Activated naive CD8-positive, alpha-beta T cell treated with anti-CD3 and anti-CD28 coated beads, Interleukin-2, amount 50 U/mL, for 24 hours (primary cell): Measurements from ENCODE around the gene NACC2.

Experiments
- ATAC-seq: fragments of 150-1000 bp; cut with Tn5 transposase; one replicate; pipeline ENCODE4 v1.10.0; 2021
- DNase-seq: peaks from one replicate; pipeline ENCODE4 v3.0.0; 2021
- H3K27ac Mint-ChIP-seq: one replicate; pipeline ENCODE4 v1.8.0; 2021; ENCODE audit warnings: mild to moderate bottlenecking, mixed read lengths
- H3K27me3 Mint-ChIP-seq: one replicate; pipeline ENCODE4 v1.8.0; 2021; ENCODE audit warnings: mixed read lengths
- H3K36me3 Mint-ChIP-seq: one replicate; pipeline ENCODE4 v1.8.0; 2021; ENCODE audit warnings: low read depth, mixed read lengths
- H3K4me1 Mint-ChIP-seq: one replicate; pipeline ENCODE4 v1.8.0; 2021; ENCODE audit warnings: mixed read lengths
- H3K4me3 Mint-ChIP-seq: one replicate; pipeline ENCODE4 v1.8.0; 2021; ENCODE audit warnings: mild to moderate bottlenecking, moderate library complexity, mixed read lengths
- H3K9me3 Mint-ChIP-seq: one replicate; pipeline ENCODE4 v1.8.0; 2021; ENCODE audit warnings: mixed read lengths

NACC2 gene

DNA sequence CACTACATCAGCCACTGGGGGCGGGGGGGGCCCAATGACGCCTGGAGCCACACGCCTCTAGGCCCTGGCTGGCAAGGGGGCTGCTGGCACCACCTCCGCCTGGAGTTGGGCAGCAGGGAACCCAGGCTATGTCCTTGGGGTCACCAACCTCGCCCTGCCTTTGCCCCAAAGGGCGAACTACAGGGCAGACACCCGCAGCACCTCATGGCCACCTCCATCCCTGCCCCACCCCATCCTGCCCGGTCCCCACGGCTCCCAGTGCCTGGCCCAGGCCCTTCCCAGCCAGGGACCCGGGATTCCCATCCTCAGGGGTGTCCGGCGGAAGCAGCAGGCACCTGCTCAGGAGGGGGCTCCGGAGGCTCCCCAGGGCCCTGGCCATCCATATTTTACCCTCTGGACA lies 37.0 kb downstream of the NACC2 start:
- DNase-seq (no peak), ATAC-seq (no peak)
- Mint-ChIP-seq H3K4me3 (no peak overlapping the region), H3K27me3 (no peaks in the 10 kb centered on the region), H3K9me3 (no peaks in the 10 kb centered on the region), H3K36me3 (no peaks in the 10 kb centered on the region), H3K27ac (no peak overlapping the region), H3K4me1 (peaks cover 18% of the 10 kb centered on the region)

DNA sequence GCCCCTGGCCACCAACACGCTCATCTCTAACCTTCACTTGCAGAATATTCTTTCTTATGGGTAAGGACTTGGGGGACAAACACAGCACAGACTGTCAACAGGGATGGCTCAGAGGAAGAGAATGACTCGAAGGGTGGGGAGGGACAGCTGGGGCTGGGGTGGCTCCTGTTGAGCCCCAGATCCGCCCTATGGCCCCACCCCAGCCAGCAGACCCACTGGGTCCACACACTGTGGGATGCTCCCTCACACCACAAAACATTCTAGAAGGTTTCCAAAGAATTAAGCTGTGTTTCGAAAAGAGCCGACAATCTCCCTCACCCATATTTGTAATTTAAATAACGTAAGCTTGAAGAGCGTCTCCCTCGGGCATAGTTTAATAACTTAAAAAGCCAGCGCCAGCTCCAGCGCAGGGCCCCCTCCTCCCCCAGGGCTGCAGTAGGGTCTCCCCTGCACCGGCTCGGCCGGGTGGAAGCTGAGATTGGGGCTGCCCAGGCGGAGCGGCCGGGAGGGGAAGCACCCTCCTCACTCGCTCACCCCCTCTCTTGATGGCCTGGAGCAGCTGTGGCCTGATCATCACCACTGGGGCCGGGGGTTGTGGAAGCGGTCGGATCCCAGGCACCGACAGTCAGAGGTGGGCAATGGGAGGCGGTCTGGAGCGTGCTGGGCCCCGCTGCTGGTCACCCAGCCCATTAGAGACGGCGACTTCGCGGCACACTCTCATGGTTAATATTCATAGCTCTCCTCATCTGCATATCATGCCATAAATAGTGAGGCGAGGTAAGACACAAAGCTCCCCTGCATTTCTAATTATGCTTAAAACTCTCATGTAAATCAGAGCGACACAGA lies 37.6 kb downstream of the NACC2 start:
- peaks cover 20% of the 10 kb centered on the region for H3K4me1 Mint-ChIP-seq
- no peak overlapping the region for H3K4me3 Mint-ChIP-seq
- ATAC-seq: no peak
- DNase-seq: no peak
- H3K27ac Mint-ChIP-seq: no peak overlapping the region
- no peaks in the 10 kb centered on the region for H3K27me3 Mint-ChIP-seq
- no peaks in the 10 kb centered on the region for H3K36me3 Mint-ChIP-seq
- no peaks in the 10 kb centered on the region for H3K9me3 Mint-ChIP-seq

DNA sequence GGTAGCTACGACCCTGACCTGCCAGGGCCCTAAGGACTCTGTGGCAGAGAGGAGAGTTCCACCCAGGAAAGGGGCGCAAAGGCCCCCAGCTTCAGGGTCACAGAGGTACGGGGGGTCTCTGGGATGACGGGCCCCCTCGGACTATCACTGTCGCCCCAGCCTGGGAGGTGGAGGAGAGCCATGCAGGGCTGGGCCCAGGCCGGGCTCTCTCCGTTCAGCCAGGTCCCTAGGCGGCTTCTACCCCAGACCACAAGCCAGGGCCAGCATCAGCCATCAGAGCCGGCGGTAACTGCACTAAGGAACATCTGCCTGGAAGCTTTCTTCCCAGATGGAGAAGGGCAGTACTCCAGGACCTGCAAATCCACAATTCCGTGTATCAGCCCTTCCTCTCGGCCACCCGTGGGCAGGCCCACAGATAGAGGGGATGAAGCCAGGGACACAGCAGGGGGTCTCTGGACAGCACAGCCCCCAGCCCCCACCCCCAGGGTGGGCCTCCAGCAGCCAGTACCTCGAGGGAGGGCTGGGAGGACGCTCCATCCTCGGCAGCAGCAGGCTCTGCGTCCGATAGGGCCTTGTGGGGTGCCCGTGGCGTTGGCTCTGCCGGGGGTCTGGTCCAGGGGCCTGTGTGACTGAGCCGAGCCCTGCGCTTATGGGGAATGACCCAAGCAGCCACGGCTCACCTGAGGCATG lies 38.4 kb downstream of the NACC2 start:
- no peak for DNase-seq
- no peaks in the 10 kb centered on the region for H3K9me3 Mint-ChIP-seq
- H3K4me1 Mint-ChIP-seq: peaks cover 23% of the 10 kb centered on the region
- no peak overlapping the region for H3K4me3 Mint-ChIP-seq
- ATAC-seq: no peak
- H3K27me3 Mint-ChIP-seq: peaks cover 3% of the 10 kb centered on the region
- H3K27ac Mint-ChIP-seq: no peak overlapping the region
- no peaks in the 10 kb centered on the region for H3K36me3 Mint-ChIP-seq

DNA sequence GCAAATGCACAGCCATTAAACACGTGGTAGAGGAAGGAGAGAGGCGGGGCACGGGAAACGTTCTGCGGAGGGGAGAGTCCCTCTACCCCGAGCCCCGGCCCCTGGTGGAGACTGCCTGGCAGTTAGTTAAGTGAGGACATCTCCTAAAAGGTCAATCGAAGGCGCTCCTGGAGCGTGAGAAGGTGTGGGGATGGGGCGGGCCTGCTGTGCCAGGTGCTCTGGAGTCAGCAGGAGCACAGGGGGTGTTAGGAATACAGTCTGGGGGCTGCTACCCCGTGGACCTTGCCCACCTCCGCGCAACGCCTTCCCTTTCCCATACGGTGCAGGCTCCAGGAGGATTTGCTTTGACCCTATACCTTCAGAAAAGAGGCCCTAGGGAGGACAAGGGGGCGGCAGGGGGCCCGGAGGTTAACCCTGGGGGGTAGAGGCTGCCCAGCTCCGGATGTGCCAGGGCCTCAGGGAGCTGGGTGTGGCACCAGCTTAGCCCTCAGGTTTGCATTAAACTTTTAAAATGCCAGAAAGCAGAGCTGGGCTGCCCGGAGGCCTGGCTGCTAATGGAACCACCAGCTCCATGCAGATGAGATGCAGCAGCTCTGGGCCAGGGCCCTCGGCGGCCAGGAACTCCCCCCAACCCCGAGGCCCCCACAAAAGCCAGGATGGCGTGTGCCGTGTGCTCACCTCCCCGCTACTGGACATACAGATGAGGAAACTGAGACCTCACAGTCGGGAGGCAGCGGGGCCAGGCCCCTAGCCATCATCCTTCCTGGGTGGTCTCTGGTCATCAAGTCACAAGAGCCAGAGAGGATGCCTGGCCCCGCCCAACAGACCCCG lies 39.2 kb downstream of the NACC2 start:
- Mint-ChIP-seq H3K27me3 (peaks cover 3% of the 10 kb centered on the region), H3K27ac (no peak overlapping the region), H3K9me3 (no peaks in the 10 kb centered on the region), H3K36me3 (no peaks in the 10 kb centered on the region), H3K4me1 (peaks cover 23% of the 10 kb centered on the region), H3K4me3 (no peak overlapping the region)
- ATAC-seq: peak; percentile 20
- peak; percentile 35 for DNase-seq

DNA sequence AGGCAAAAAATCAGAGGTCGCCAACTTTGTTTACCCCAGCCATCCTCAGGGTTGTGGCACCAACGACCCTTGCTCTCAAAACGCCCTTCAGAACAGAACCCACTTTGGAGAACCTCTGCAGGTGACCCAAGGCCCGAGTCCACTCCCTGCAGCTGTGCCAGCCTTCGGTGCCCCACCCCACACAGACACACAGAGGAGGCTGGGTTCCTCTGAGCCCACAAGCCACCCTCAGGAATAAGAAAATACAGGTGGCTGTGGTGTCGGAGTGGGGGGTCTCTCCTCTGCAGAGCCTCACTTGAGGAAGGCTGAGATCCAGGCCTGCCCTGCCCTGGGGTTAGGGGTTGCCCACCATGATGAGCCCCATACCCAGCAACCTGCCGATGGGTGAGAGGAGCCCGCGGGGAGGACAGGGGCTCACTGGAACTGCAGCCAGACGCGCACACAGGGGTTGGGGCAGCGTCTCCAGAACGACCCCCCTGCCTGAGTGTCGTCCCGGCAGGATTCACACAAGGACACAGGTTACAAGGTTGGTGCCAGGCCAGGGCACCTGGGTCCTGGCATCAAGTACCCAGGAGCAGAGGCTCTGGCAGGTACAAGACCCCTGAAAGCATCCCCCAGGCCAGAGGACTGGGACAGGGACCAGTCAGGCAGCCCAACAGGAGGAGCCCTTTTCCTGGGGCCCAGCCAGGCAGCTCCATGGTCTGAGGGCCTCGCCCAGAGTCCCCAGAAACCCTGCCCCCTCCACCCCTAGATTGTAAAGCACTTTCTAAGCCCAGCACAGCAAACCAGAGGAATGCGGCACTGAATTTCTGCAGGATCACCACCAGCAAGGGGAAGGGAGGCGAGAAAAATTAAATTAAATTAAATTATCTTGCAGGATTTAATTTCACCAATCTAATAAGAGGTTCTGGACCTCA lies 40.0 kb downstream of the NACC2 start:
- peaks cover 23% of the 10 kb centered on the region for H3K4me1 Mint-ChIP-seq
- H3K4me3 Mint-ChIP-seq: no peak overlapping the region
- no peaks in the 10 kb centered on the region for H3K9me3 Mint-ChIP-seq
- ATAC-seq (no peak), DNase-seq (no peak)
- H3K36me3 Mint-ChIP-seq: no peaks in the 10 kb centered on the region
- peaks cover 3% of the 10 kb centered on the region for H3K27me3 Mint-ChIP-seq
- no peak overlapping the region for H3K27ac Mint-ChIP-seq

DNA sequence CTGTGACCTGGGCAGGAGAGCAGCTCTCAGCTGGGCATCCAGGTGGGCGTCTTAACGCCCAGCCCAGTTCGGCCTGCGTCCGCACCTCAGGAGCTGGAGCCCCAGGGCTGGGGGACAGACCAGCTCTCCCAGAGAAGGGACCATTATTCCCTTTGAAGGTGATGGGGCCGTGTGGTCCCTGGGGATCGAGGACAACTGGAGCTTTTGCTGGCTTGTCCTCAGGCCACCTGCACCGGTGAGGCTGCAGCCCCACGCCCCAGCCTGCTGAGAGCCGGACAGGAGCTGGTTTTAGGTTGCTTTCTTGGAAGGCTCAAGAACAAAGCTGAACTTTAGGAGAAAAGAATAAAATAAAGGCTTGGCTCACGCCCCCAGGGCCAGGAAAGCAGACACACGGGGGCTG lies 40.9 kb downstream of the NACC2 start:
- DNase-seq (no peak), ATAC-seq (no peak)
- Mint-ChIP-seq H3K36me3 (no peaks in the 10 kb centered on the region), H3K27me3 (peaks cover 3% of the 10 kb centered on the region), H3K9me3 (no peaks in the 10 kb centered on the region), H3K4me1 (peaks cover 23% of the 10 kb centered on the region), H3K4me3 (no peak overlapping the region), H3K27ac (no peak overlapping the region)

DNA sequence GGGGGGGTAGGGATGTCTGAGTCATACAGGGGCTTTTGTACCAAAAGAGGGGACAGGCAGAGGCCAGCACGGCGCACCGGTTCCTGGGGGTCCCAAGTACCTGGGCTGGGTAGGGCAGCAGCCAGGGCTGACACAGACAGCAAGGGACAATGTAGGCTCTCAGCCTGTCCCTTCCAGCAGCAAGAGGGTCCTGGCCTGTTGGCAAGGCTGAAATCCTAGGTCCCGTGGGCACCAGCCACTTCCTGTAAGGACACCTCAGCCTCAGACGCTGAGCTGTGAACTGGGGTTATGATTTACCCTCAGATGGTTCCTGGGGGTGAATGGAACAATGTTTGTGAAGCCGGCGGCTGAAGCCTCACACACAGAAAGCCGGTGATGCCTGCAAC lies 41.3 kb downstream of the NACC2 start:
- Mint-ChIP-seq H3K27ac (no peak overlapping the region), H3K9me3 (no peaks in the 10 kb centered on the region), H3K27me3 (peaks cover 3% of the 10 kb centered on the region), H3K36me3 (no peaks in the 10 kb centered on the region), H3K4me3 (no peak overlapping the region), H3K4me1 (peaks cover 23% of the 10 kb centered on the region)
- DNase-seq (no peak), ATAC-seq (no peak)

DNA sequence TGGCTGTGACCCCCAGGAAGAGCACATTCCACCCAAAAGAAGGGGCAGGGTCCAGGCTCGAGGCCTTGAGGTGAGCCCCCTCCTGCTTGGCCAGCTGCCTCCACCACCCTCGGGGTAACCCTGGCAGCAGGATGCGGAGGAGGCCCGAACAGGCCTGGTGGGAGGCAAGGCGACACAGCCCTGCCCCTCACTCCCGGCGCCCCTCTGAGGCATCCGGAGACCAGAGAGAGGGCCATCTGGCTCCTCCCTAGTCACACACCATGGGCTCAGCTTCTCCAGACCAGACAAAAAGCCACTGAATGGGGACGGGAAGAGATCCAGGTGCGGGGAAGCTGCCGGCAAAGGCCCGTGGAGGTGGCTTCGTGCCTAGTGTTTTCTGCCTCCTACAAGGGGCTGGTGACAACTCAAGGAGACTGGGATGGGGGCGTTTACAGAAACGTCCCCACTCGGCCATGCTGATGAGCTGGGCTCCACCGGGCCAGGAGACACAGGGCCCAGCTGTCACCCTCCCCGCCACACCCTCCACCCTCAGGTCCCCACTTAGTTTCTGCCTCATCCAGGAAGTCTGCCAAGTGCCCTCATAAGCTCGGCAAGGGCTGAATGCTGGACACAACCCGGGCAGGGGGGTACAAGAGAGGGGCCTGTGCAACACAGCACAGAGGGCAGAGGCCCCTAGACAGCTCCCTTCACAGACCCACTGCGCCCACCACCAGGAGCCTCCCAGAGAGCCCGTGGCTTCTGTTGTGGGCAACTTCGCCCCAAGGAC lies 41.9 kb downstream of the NACC2 start:
- no peak for DNase-seq
- Mint-ChIP-seq H3K27me3 (peaks cover 3% of the 10 kb centered on the region), H3K9me3 (no peaks in the 10 kb centered on the region)

DNA sequence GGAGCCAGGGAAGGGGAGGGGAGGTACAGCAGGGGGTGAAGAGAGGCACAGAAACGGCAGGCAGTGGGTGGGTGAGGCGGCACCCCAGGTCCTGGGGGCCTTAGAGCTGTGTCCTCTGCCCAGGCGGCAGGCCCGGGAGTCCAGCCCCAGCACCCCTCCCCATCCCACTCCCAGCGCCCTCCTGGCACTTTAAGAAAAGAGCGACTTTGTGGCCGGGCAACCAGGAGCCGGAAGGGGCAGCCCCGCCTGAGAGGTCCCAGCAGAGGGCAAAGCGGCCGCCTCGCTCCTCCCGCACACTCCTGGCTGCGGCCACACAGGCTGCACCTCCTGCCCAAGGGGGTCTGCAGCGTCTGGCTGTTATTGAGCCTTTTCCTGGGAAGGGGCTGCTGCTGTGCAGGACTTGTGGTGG lies 42.6 kb downstream of the NACC2 start:
- DNase-seq (no peak), ATAC-seq (no peak)
- peaks cover 3% of the 10 kb centered on the region for H3K27me3 Mint-ChIP-seq
- no peaks in the 10 kb centered on the region for H3K9me3 Mint-ChIP-seq
- peaks cover 23% of the 10 kb centered on the region for H3K4me1 Mint-ChIP-seq
- no peak overlapping the region for H3K4me3 Mint-ChIP-seq
- no peaks in the 10 kb centered on the region for H3K36me3 Mint-ChIP-seq
- H3K27ac Mint-ChIP-seq: no peak overlapping the region

More for the DNA sequence above, 41.9 kb downstream of the NACC2 start:
- Mint-ChIP-seq H3K4me3 (no peak overlapping the region), H3K4me1 (peaks cover 23% of the 10 kb centered on the region), H3K36me3 (no peaks in the 10 kb centered on the region), H3K27ac (no peak overlapping the region)
- no peak for ATAC-seq

DNA sequence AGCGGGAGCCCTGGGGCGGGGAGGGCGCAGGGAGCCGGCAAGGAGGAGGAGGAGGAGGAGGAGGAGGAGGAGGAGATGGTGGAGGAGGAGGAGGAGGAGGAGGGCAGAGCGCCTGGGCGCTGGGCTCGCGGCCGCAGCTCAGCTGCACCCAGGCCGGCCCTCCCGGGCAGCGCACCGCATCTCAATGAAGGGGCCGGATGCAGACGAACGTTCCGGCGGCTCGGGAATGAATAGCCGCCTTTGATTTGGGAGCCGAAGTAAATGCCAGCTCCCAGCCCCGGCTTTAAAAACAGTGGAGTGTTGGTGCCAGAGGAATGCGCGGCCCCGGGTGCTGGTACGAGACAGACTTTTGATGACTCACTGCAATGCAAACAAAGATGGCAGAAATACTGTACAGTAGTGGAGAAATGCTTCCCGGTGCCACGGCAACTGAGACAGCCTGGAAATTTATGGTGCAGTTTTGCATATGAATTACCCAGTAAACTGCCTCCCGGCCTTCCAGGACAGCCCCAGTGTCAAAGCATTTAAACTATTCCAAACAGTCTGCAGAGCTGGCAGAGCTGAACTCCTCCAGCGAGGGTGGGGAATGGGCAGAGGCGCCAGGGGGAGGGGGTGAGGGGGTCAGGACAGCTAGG lies 43.1 kb downstream of the NACC2 start:
- peak; percentile 30 for ATAC-seq
- DNase-seq: peak; percentile 30
- no peaks in the 10 kb centered on the region for H3K9me3 Mint-ChIP-seq
- peak overlapping the region; percentile 49 for H3K4me3 Mint-ChIP-seq
- peaks cover 3% of the 10 kb centered on the region for H3K27me3 Mint-ChIP-seq
- no peak overlapping the region for H3K27ac Mint-ChIP-seq
- peaks cover 19% of the 10 kb centered on the region for H3K4me1 Mint-ChIP-seq
- H3K36me3 Mint-ChIP-seq: no peaks in the 10 kb centered on the region

DNA sequence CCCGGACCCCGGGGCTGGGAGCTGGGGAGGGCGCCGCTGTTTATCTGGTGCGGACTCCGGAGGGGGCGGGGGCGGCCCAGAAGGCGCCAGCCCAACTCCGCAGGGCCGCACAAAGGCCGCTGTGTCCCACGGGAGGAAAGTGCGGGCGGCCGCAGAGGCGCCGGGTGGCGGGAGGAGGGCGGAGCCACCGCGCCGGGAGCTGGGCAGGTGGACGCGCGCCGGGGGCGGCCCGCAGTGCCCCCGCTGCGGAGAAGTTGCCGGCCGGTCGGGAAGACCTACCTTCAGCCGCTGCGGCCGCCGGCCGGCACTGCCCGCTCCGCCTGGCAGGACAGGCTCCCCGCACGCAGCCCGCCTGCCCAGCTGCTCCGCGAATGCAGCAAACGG lies 43.6 kb downstream of the NACC2 start:
- Mint-ChIP-seq H3K27ac (no peak overlapping the region), H3K4me1 (peaks cover 19% of the 10 kb centered on the region), H3K36me3 (no peaks in the 10 kb centered on the region), H3K27me3 (peaks cover 3% of the 10 kb centered on the region), H3K9me3 (no peaks in the 10 kb centered on the region), H3K4me3 (no peak overlapping the region)
- ATAC-seq: no peak
- DNase-seq: no peak

DNA sequence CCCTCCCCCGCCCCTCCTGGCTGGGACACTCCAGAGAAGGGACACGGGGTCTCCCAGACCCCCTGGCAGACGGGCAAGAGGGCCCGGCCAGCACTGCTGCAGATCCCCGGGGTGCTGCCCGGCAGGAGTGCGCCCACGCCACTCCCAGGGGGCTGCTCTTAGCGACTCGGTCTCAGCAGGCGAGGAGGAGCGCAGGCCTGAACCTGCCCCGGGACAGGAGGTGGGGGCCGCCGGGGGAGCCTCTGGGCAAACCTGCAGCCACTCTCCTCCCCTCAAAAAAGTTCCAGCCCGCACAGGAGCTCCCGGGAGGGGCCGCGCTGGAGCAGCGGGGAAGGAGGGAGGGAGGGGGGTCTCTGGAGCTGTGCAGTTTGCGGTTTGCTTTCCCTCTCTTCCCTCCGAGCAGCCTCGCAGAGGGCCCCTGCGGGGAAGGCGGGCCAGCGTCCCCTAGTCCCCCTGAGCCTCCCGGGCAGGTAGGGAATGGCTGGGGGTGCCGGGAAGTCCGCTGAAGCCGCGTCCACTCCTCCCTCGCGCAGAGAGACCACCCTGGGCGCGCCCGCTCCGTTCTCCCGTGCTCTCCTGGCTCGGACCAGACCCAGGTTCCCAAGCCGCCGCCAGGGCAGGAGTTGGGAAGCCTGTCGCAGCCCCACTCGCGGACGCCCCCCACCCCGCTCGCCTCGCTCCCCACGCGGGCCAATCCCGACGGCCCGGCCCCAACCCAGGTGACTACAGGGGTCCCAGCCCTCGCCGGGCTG lies 44.2 kb downstream of the NACC2 start:
- H3K4me1 Mint-ChIP-seq: peaks cover 19% of the 10 kb centered on the region
- no peak overlapping the region for H3K4me3 Mint-ChIP-seq
- H3K27me3 Mint-ChIP-seq: peaks cover 3% of the 10 kb centered on the region
- H3K27ac Mint-ChIP-seq: no peak overlapping the region
- no peaks in the 10 kb centered on the region for H3K9me3 Mint-ChIP-seq
- no peak for ATAC-seq
- DNase-seq: no peak
- H3K36me3 Mint-ChIP-seq: no peaks in the 10 kb centered on the region
